ENCODE results near the gene SORCS1.

The SORCS1 gene

GRCh38 chr10:107004362-107004761 is 160.1 kb downstream of the SORCS1 start:
- H3K27ac ChIP-seq: no peak overlapping the region
- no peak for TF ChIP-seq ZFX (IDR thresholded peaks at IDR 0.05; ENCODE audit: borderline replicate concordance)
- TF ChIP-seq, protein P1, sequence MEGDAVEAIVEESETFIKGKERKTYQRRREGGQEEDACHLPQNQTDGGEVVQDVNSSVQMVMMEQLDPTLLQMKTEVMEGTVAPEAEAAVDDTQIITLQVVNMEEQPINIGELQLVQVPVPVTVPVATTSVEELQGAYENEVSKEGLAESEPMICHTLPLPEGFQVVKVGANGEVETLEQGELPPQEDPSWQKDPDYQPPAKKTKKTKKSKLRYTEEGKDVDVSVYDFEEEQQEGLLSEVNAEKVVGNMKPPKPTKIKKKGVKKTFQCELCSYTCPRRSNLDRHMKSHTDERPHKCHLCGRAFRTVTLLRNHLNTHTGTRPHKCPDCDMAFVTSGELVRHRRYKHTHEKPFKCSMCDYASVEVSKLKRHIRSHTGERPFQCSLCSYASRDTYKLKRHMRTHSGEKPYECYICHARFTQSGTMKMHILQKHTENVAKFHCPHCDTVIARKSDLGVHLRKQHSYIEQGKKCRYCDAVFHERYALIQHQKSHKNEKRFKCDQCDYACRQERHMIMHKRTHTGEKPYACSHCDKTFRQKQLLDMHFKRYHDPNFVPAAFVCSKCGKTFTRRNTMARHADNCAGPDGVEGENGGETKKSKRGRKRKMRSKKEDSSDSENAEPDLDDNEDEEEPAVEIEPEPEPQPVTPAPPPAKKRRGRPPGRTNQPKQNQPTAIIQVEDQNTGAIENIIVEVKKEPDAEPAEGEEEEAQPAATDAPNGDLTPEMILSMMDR (IDR thresholded peaks at IDR 0.05): no peak

GRCh38 chr10:107002068-107002467 is 162.4 kb downstream of the SORCS1 start:
- no peak for TF ChIP-seq ZFX (IDR thresholded peaks at IDR 0.05; ENCODE audit: borderline replicate concordance)
- TF ChIP-seq, protein P1 (IDR thresholded peaks at IDR 0.05): no peak
- H3K27ac ChIP-seq: no peak overlapping the region

DNA sequence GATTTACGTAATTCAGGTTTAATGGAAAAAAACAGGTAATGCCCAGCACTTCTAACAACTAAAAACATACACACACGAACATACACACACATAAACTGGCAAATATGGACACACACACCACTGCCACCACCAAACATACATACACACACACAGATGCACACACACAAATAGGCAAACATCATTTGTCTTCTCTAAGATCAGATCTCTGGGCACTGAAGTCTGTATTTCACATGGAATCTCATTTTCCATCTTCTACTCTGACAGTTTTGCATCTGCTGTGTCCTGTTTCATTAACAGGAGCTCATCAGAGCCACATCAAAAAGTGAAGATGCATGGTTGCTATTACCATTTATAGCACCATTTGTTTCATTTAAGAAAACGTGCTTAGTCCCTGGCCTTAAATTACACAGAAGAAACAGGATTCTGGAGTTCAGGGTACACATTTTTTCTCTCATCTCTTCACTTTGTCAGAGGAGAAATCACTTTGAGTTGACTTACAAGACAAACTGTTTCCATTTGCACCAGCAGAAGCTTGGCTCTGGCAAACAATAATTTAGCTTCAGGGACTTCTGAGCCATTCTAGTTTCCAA is 165.3 kb downstream of the SORCS1 start:
- no peak overlapping the region for H3K27ac ChIP-seq
- TF ChIP-seq ZFX (IDR thresholded peaks at IDR 0.05; ENCODE audit: borderline replicate concordance): no peak
- TF ChIP-seq, protein P1 (IDR thresholded peaks at IDR 0.05): no peak

DNA sequence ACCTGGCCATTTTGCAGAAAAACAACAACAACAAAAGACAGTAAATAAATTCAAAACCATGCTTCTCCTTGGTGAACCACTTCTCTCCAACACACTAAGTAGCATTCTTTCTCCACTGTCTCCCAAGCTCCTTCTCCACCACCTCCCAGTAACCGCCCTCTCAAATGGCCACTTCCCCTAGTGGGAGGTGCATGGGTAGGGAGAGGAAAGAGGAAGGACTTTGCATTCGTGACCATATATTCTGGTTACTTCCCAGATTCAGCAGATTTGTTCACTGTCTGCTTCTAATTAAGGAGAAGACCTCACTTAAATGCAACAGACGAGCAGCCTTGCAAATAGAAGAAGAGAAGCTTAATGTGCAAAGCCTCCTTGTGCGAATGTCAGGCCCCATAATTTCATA is 166.8 kb downstream of the SORCS1 start:
- no peak overlapping the region for H3K27ac ChIP-seq

DNA sequence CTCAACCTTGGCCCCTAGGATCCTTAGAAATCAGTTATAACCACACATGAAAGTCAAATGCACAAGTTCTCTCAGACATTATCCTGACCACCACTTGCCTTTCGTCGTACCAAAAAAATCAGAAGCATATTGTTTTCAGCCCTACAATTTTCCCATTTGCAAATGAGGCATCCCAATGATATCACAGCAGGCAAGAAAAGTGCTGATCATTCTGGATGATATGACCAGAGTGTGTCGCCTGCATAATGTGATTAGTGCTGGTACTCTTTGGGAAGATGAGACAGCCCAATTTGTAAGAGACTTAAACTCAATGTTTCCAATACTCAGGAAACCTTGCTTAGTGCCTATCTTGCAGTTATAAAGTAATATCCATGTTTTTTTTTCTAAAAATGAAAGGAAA is 168.0 kb downstream of the SORCS1 start:
- H3K27ac ChIP-seq: no peak overlapping the region
- no peak for TF ChIP-seq ZFX (IDR thresholded peaks at IDR 0.05; ENCODE audit: borderline replicate concordance)
- TF ChIP-seq, protein P1 (IDR thresholded peaks at IDR 0.05): no peak

More for the DNA sequence above, 166.8 kb downstream of the SORCS1 start:
- no peak for TF ChIP-seq ZFX (IDR thresholded peaks at IDR 0.05; ENCODE audit: borderline replicate concordance)
- TF ChIP-seq, protein P1 (IDR thresholded peaks at IDR 0.05): no peak

- no peak overlapping the region for H3K27ac ChIP-seq
- TF ChIP-seq, protein P1 (IDR thresholded peaks at IDR 0.05): no peak
- TF ChIP-seq ZFX (IDR thresholded peaks at IDR 0.05; ENCODE audit: borderline replicate concordance): no peak
Measured at GRCh38 chr10:106992055-106992454, 172.5 kb downstream of the SORCS1 start.

- no peak overlapping the region for H3K27ac ChIP-seq
- no peak for TF ChIP-seq ZFX (IDR thresholded peaks at IDR 0.05; ENCODE audit: borderline replicate concordance)
- TF ChIP-seq, protein P1 (IDR thresholded peaks at IDR 0.05): no peak
Measured at GRCh38 chr10:106991091-106991490, 173.4 kb downstream of the SORCS1 start.
